Aorta (tissue), 5 donors: ENCODE results near the gene CHST14. TPM values are rescaled to one million over a fixed set of nuclear protein-coding genes. Genes with fewer than 3 reads are reported as not detected.

ENCODE experiments used
- ATAC-seq: fragments of 200-7000 bp; cut with Tn5 transposase; one replicate; pipeline ENCODE4 v1.9.1; 2022; ENCODE audit warnings: moderate library complexity; ENCODE audit not compliant: low FRiP score
- DNase-seq, 2 donors: peaks; one replicate each; pipeline ENCODE4 v3.0.0-alpha.2; 2020
- H3K27ac ChIP-seq, 2 donors: one replicate each; pipeline ENCODE4 v1.5.1; 2013; ENCODE audit warnings: low read length in 2 of 2, mild to moderate bottlenecking in 2 of 2, moderate library complexity in 2 of 2, control low read depth in 1 of 2, inconsistent platforms in 1 of 2, low read depth in 1 of 2
- H3K27me3 ChIP-seq, 2 donors: one replicate each; pipeline ENCODE4 v1.6.1; 2013; ENCODE audit warnings: control low read depth in 1 of 2, low read length in 1 of 2, mild to moderate bottlenecking in 1 of 2, moderate library complexity in 1 of 2; ENCODE audit not compliant: insufficient read depth in 2 of 2, control insufficient read depth in 1 of 2
- H3K36me3 ChIP-seq, 2 donors: one replicate each; pipeline ENCODE4 v1.6.1; 2013; ENCODE audit warnings: control low read depth in 1 of 2, low read length in 1 of 2, mild to moderate bottlenecking in 1 of 2; ENCODE audit not compliant: insufficient read depth in 2 of 2, control insufficient read depth in 1 of 2
- H3K4me1 ChIP-seq, 2 donors: one replicate each; pipeline ENCODE4 v1.6.1; 2013; ENCODE audit warnings: low read length in 2 of 2, control low read depth in 1 of 2, mild to moderate bottlenecking in 1 of 2, moderate library complexity in 1 of 2; ENCODE audit not compliant: insufficient read depth in 2 of 2, control insufficient read depth in 1 of 2
- H3K4me3 ChIP-seq, 2 donors: one replicate each; pipeline ENCODE4 v1.5.1; 2013; ENCODE audit warnings: low read length in 2 of 2, control low read depth in 1 of 2, mild to moderate bottlenecking in 1 of 2
- H3K9me3 ChIP-seq: one replicate; pipeline ENCODE4 v1.6.1; 2013; ENCODE audit warnings: mild to moderate bottlenecking, low read length; ENCODE audit not compliant: control insufficient read depth
- WGBS, 2 donors: extraction: QIAGEN DNeasy Blood & Tissue Kit; methylation state at CpG; one replicate each; pipeline ENCODE4 v1.1.7; 2013; 5-methylcytosine and 5-hydroxymethylcytosine counted together
- intact Hi-C, 2 donors: fragments of 100-400 bp; cut with DNase I; formaldehyde crosslinking; loops; one replicate each; pipeline versions ENCODE4 v1.14.2 to v1.15.0; 2022
- polyA plus RNA-seq, 2 donors: library from polyadenylated mRNA; stranded (reverse); fragments of 200-250 nt; gene quantifications; one replicate each; pipeline ENCODE4 v1.2.3, GENCODE V29; 2013
- total RNA-seq, 2 donors: library from RNA; stranded (reverse); fragmentation: NEBNext Ultra II Directional; extraction: Animal tissue kit (Norgen Biotek cat#: 25700); gene quantifications; one replicate each; pipeline ENCODE4 v1.2.1, GENCODE V29; 2021
- donor health status: healthy with polysubstance abuse.
- donor health status: Bipolar disorder and iron deficiency.
- donor health status: DM: no; HTN: no; CAD: no.
- donor health status: DM: no; HTN: no; CAD: no.
- donor health status: DM: yes; HTN: yes; CAD: no.

CHST14 gene
- total and polyA plus RNA-seq, 4 donors = 2.8 to 21.4 (median 14.8) TPM

- Histone ChIP-seq H3K9me3 (no peaks in the 10 kb centered on the region), H3K27me3 (no peaks in the 10 kb centered on the region), H3K4me3 (no peak overlapping the region), H3K27ac (no peak overlapping the region), H3K4me1 (no peaks in the 10 kb centered on the region), H3K36me3 (no peaks in the 10 kb centered on the region)
- WGBS, 2 donors = 75 to 77% methylated on average over 10 of the region's 10 CpGs
- DNase-seq (no peak), ATAC-seq (no peak)
- intact Hi-C loops = no loop called here
Observed at GRCh38 chr15:40430271-40430805, 40.4 kb upstream of the CHST14 start.

GRCh38 chr15:40435023-40435709 is 35.6 kb upstream of the CHST14 start:
- H3K27me3 ChIP-seq = no peaks in the 10 kb centered on the region
- H3K4me3 ChIP-seq = no peak overlapping the region
- no peak for DNase-seq
- 68 to 69% methylated on average over 20 of the region's 20 CpGs for WGBS, 2 donors
- no peaks in the 10 kb centered on the region for H3K9me3 ChIP-seq
- no peak overlapping the region for H3K27ac ChIP-seq
- intact Hi-C loops = no loop called here
- no peak for ATAC-seq
- H3K36me3 ChIP-seq = no peaks in the 10 kb centered on the region
- H3K4me1 ChIP-seq = no peaks in the 10 kb centered on the region

- no peaks in the 10 kb centered on the region for H3K36me3 ChIP-seq
- DNase-seq = no peak
- no peaks in the 10 kb centered on the region for H3K27me3 ChIP-seq
- no peak overlapping the region for H3K27ac ChIP-seq
- H3K4me3 ChIP-seq = no peak overlapping the region
- H3K4me1 ChIP-seq = no peaks in the 10 kb centered on the region
- WGBS, 2 donors = 9% methylated on average over 15 of the region's 15 CpGs
- ATAC-seq = no peak
- intact Hi-C loops = no loop called here
- no peaks in the 10 kb centered on the region for H3K9me3 ChIP-seq
Observed at GRCh38 chr15:40435710-40436089, 35.1 kb upstream of the CHST14 start.

- H3K4me1 ChIP-seq = no peaks in the 10 kb centered on the region
- 0 to 3% methylated on average over 26 to 39 of the region's 39 CpGs for WGBS, 2 donors
- peak overlapping the region in 1 of 2 donors; percentile 8 for H3K4me3 ChIP-seq
- H3K36me3 ChIP-seq = no peaks in the 10 kb centered on the region
- no peaks in the 10 kb centered on the region for H3K9me3 ChIP-seq
- DNase-seq = no peak
- intact Hi-C loops = no loop called here
- no peak overlapping the region for H3K27ac ChIP-seq
- H3K27me3 ChIP-seq = no peaks in the 10 kb centered on the region
- no peak for ATAC-seq
Observed at GRCh38 chr15:40436116-40436891, 34.5 kb upstream of the CHST14 start.

- no peaks in the 10 kb centered on the region for H3K27me3 ChIP-seq
- intact Hi-C loops = no loop called here
- no peak overlapping the region for H3K4me3 ChIP-seq
- DNase-seq (no peak), ATAC-seq (no peak)
- H3K27ac ChIP-seq = no peak overlapping the region
- 11 to 14% methylated on average over 17 of the region's 17 CpGs for WGBS, 2 donors
- no peaks in the 10 kb centered on the region for H3K36me3 ChIP-seq
- H3K9me3 ChIP-seq = no peaks in the 10 kb centered on the region
- no peaks in the 10 kb centered on the region for H3K4me1 ChIP-seq
Observed at GRCh38 chr15:40436892-40437751, 33.7 kb upstream of the CHST14 start.

GRCh38 chr15:40437752-40438687 is 32.8 kb upstream of the CHST14 start:
- no peaks in the 10 kb centered on the region for H3K36me3 ChIP-seq
- no peak overlapping the region for H3K27ac ChIP-seq
- 66 to 72% methylated on average over 18 to 21 of the region's 21 CpGs for WGBS, 2 donors
- H3K27me3 ChIP-seq = no peaks in the 10 kb centered on the region
- intact Hi-C loops = no loop called here
- H3K4me1 ChIP-seq = no peaks in the 10 kb centered on the region
- no peaks in the 10 kb centered on the region for H3K9me3 ChIP-seq
- DNase-seq (no peak), ATAC-seq (no peak)
- H3K4me3 ChIP-seq = no peak overlapping the region

GRCh38 chr15:40438712-40439111 is 32.1 kb upstream of the CHST14 start:
- Histone ChIP-seq H3K4me3 (no peak overlapping the region), H3K27ac (no peak overlapping the region), H3K4me1 (no peaks in the 10 kb centered on the region), H3K27me3 (no peaks in the 10 kb centered on the region), H3K9me3 (no peaks in the 10 kb centered on the region), H3K36me3 (no peaks in the 10 kb centered on the region)
- 75 to 78% methylated on average over 12 of the region's 12 CpGs for WGBS, 2 donors
- intact Hi-C loops = no loop called here
- ATAC-seq (no peak), DNase-seq (no peak)
